GM18868 (cell line): ENCODE measurements around the gene GID4.
A peak's percentile ranks its signal among the peaks of the same experiment; 100 is the strongest.
"Not testable (repeated sequence)": the region's sequence is repeated elsewhere in the genome, so short reads cannot be mapped to it uniquely, and the experiment has no call there.

Experiments
- ATAC-seq: cut with Tn5 transposase; IDR thresholded peaks from one replicate; pipeline ENCODE4 v1.9.1; 2021; ENCODE audit warnings: mild to moderate bottlenecking, moderate library complexity; ENCODE audit not compliant: unreplicated experiment

The GID4 gene

GRCh38 chr17:18038861-18039534 lies at the start of gene GID4, which contains the start of gene ATPAF2:
Gene GID4, plus strand, starts transcription at chr17:18039408. Its CDS starts 57 bp downstream, at chr17:18039465.
Gene ATPAF2, minus strand, starts transcription at chr17:18039168. Its CDS starts 155 bp downstream, at chr17:18039013.
- peak; percentile 89 for ATAC-seq

GRCh38 chr17:17989618-17990017 lies 49.6 kb upstream of the GID4 start:
- ATAC-seq = no peak

GRCh38 chr17:17990282-17990681 lies 48.9 kb upstream of the GID4 start:
- no peak for ATAC-seq

- ATAC-seq = no peak
Observed at GRCh38 chr17:17993366-17993765, 45.8 kb upstream of the GID4 start.

GRCh38 chr17:17993852-17994251 lies 45.4 kb upstream of the GID4 start:
- no peak for ATAC-seq

GRCh38 chr17:17994271-17995069 lies 44.7 kb upstream of the GID4 start:
- ATAC-seq = no peak

GRCh38 chr17:17995887-17996286 lies 43.3 kb upstream of the GID4 start:
- ATAC-seq = not testable (repeated sequence)

GRCh38 chr17:17998934-17999333 lies 40.3 kb upstream of the GID4 start:
- no peak for ATAC-seq

- no peak for ATAC-seq
Observed at GRCh38 chr17:17999364-18000029, 39.7 kb upstream of the GID4 start.

GRCh38 chr17:18000030-18000408 lies 39.2 kb upstream of the GID4 start:
- ATAC-seq = no peak

GRCh38 chr17:18002171-18002570 lies 37.0 kb upstream of the GID4 start:
- no peak for ATAC-seq

- ATAC-seq = no peak
Observed at GRCh38 chr17:18004345-18004744, 34.9 kb upstream of the GID4 start.

GRCh38 chr17:18004884-18005305 lies 34.3 kb upstream of the GID4 start:
- no peak for ATAC-seq

- ATAC-seq = no peak
Observed at GRCh38 chr17:18005496-18005895, 33.7 kb upstream of the GID4 start.

- ATAC-seq = no peak
Observed at GRCh38 chr17:18006495-18007239, 32.5 kb upstream of the GID4 start.

GRCh38 chr17:18008496-18009268 lies 30.5 kb upstream of the GID4 start:
- ATAC-seq = no peak

GRCh38 chr17:18009609-18010420 lies 29.4 kb upstream of the GID4 start:
- ATAC-seq = no peak

GRCh38 chr17:18011286-18011685 lies 27.9 kb upstream of the GID4 start:
- ATAC-seq = no peak

GRCh38 chr17:18014006-18014405 lies 25.2 kb upstream of the GID4 start:
- ATAC-seq = no peak
